Endothelial cell (in vitro differentiated cells): ENCODE results near the gene KCNH6. TPM values are rescaled to one million over a fixed set of nuclear protein-coding genes. Genes with fewer than 3 reads are reported as not detected.
A peak's percentile ranks its signal among the peaks of the same experiment; 100 is the strongest.

Experiments
- DNase-seq: peaks from one replicate; pipeline ENCODE4 v3.0.0; 2021; ENCODE audit warnings: low spot score
- H3K27ac Mint-ChIP-seq: one replicate; pipeline ENCODE4 v1.8.0; 2021; ENCODE audit warnings: mixed read lengths, inconsistent platforms; ENCODE audit not compliant: unreplicated experiment
- H3K27me3 Mint-ChIP-seq: one replicate; pipeline ENCODE4 v1.8.0; 2021; ENCODE audit warnings: mild to moderate bottlenecking, moderate library complexity, mixed read lengths, inconsistent platforms; ENCODE audit not compliant: unreplicated experiment
- H3K36me3 Mint-ChIP-seq: one replicate; pipeline ENCODE4 v1.8.0; 2021; ENCODE audit warnings: mild to moderate bottlenecking, low read depth, mixed read lengths, inconsistent platforms; ENCODE audit not compliant: unreplicated experiment
- H3K4me1 Mint-ChIP-seq: one replicate; pipeline ENCODE4 v1.8.0; 2021; ENCODE audit warnings: mild to moderate bottlenecking, mixed read lengths, inconsistent platforms; ENCODE audit not compliant: unreplicated experiment
- H3K4me3 Mint-ChIP-seq: one replicate; pipeline ENCODE4 v1.8.0; 2021; ENCODE audit warnings: mild to moderate bottlenecking, mixed read lengths, inconsistent platforms; ENCODE audit not compliant: unreplicated experiment
- H3K9me3 Mint-ChIP-seq: one replicate; pipeline ENCODE4 v1.8.0; 2021; ENCODE audit warnings: mixed read lengths, inconsistent platforms; ENCODE audit not compliant: unreplicated experiment
- CTCF ChIP-seq: fragments of 200-600 bp; sonication (generic); IDR thresholded peaks from one replicate; pipeline ENCODE4 v1.5.0; 2021; ENCODE audit warnings: antibody characterized with exemption; ENCODE audit not compliant: unreplicated experiment
- total RNA-seq: library from RNA; stranded (reverse); fragmentation: NEBNext Ultra II Directional; extraction: Animal tissue kit (Norgen Biotek cat#: 25700); gene quantifications from one replicate; pipeline ENCODE4 v1.2.1, GENCODE V29; 2021; ENCODE audit not compliant: unreplicated experiment

The KCNH6 gene
- total RNA-seq, 1 donor from 2014 or later = 18.6 TPM

DNA sequence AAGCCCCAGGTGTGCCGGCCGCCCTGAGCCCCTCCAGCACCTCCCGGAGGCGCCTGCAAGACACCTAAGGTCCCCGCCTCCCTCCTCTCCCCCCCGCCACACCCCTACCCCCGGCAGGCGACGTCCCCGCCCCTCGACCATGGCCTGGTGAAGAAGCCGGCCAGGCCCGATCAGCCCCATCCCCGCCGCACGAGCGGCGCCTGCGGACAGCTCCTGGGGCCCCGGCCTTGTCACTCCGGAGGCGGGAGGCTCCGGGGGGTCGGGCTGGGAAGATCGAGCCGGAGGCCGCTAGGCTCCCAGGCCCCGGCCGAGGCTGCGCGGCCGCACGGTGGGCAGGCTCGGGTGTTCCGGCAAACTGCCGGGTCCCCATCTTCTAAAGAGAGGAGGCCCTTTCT lies 46.7 kb upstream of the KCNH6 start:
- Mint-ChIP-seq H3K27ac (no peak overlapping the region), H3K27me3 (peaks cover 8% of the 10 kb centered on the region), H3K4me3 (no peak overlapping the region), H3K9me3 (no peaks in the 10 kb centered on the region), H3K4me1 (peaks cover 35% of the 10 kb centered on the region), H3K36me3 (no peaks in the 10 kb centered on the region)
- TF ChIP-seq CTCF = no peak
- DNase-seq = peak; percentile 51

DNA sequence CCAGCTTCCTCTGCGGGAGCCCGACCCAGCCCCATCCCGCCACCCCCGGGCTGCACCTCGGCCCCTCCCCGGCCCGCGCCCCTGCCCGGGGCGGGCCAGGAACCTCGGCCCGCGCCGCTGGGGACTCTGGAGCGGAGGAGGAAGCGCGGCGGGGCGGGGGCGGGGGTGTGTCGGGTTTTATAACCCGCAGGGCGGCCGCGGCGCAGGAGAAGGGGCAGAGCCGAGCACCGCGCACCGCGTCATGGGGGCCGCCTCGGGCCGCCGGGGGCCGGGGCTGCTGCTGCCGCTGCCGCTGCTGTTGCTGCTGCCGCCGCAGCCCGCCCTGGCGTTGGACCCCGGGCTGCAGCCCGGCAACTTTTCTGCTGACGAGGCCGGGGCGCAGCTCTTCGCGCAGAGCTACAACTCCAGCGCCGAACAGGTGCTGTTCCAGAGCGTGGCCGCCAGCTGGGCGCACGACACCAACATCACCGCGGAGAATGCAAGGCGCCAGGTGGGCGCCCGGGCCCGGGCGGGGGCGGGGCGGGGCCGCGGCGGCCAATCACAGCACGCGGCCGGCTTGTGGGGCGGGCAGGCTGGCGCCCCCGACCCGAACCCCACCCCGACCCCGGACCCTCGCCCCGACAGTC lies 46.2 kb upstream of the KCNH6 start, which contains the start of gene ACE:
Gene ACE (plus strand): TSS at position 208 of the 626 bp plus-strand sequence. CDS start 34 bp downstream, at position 242.
- Mint-ChIP-seq H3K4me1 (peaks cover 35% of the 10 kb centered on the region), H3K27ac (no peak within 1 kb of the TSS), H3K36me3 (no peaks in the 10 kb centered on the region), H3K27me3 (peaks cover 8% of the 10 kb centered on the region), H3K9me3 (no peaks in the 10 kb centered on the region), H3K4me3 (peak within 1 kb of the TSS; percentile 89)
- no peak for TF ChIP-seq CTCF
- DNase-seq = peak; percentile 33

DNA sequence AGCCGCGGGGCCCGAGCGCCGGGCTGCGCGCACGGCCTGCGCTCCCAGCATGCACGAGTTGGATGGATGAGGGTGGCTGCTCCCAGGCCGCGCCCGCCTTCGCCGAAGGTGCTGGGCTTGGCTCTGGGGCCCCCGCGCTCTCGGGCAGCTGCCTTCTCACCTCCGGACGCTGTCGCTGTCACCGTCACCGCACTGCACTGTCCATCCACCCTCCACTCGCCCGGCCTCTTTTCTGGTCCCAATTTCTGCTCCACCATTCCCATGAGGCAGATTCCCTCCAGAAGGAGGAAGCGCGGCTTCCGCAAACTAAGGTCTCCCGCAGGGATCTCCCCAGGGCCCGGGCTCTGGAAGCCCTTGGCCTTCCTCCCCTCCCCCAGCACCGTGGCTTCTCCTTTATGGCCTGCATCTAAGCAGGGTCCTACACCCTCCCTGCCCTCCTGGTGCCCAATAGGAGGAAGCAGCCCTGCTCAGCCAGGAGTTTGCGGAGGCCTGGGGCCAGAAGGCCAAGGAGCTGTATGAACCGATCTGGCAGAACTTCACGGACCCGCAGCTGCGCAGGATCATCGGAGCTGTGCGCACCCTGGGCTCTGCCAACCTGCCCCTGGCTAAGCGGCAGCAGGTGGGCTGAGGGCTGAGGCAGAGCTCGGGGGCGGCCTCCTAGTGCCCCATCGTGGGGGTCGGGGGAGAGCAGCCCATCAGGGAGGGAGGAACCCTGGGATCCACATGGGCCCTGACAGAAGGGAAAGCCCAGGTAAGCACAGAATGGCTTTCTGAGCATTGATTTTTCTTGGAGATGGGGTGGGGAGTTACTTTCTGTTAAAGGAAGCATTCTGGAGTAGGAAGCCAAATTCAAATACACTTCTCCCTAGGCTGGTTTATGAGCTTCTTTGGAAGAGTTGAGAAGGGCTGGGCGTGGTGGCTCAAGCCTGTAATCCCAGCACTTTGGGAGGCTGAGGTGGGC lies 45.4 kb upstream of the KCNH6 start:
- Mint-ChIP-seq H3K4me1 (peaks cover 35% of the 10 kb centered on the region), H3K27ac (no peak overlapping the region), H3K36me3 (peaks cover under 1% of the 10 kb centered on the region), H3K27me3 (peaks cover 10% of the 10 kb centered on the region), H3K4me3 (peak overlapping the region; percentile 89), H3K9me3 (no peaks in the 10 kb centered on the region)
- peak; percentile 27 for DNase-seq
- no peak for TF ChIP-seq CTCF

DNA sequence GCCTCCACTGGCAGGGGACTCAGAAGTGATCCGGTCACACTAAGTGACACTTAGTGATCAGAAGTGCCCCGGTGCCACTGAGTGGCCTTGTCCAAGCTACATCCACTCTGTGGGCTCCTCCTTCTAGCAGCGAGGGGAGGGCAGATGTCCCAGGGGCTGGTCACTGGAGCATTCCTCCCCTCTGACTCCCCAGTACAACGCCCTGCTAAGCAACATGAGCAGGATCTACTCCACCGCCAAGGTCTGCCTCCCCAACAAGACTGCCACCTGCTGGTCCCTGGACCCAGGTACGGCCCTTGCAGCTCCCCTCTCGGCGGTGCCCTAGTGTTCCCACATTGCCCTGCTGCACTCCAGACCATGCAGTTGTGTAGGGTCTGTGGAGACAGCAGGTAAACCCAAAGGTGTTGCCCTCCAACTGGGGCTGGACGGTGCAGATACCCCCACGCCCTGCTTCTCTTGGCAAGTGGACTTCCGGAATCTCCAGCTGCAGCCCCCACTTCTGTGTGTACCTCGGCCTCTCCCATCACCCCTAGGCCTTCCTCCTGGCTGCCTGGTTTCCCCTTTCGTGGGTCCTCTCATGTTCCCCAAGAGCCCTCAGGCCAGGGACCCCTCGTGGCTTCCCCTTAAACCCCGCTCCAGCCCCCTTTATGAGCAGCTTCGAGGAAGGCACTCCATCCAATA lies 44.2 kb upstream of the KCNH6 start:
- Mint-ChIP-seq H3K36me3 (peaks cover 7% of the 10 kb centered on the region), H3K4me3 (no peak overlapping the region), H3K27me3 (peaks cover 10% of the 10 kb centered on the region), H3K27ac (no peak overlapping the region), H3K9me3 (no peaks in the 10 kb centered on the region), H3K4me1 (peaks cover 39% of the 10 kb centered on the region)
- peak; percentile 58 for TF ChIP-seq CTCF
- DNase-seq = peak; percentile 88
